HG03460 (cell line): ENCODE results near the gene HTRA3.

Experiments used
- ATAC-seq: cut with Tn5 transposase; IDR thresholded peaks from one replicate; pipeline ENCODE4 v1.9.1; 2021; ENCODE audit not compliant: unreplicated experiment

HTRA3 gene

GRCh38 chr4:8245884-8246833 lies 23.4 kb upstream of the HTRA3 start:
- ATAC-seq = no peak

- no peak for ATAC-seq
These were observed 22.3 kb upstream of the HTRA3 start for GRCh38 chr4:8247047-8247930.

GRCh38 chr4:8248091-8248490 lies 21.5 kb upstream of the HTRA3 start:
- ATAC-seq = no peak

- ATAC-seq = no peak
These were observed 19.3 kb upstream of the HTRA3 start for GRCh38 chr4:8250227-8250626.

- no peak for ATAC-seq
These were observed 18.9 kb upstream of the HTRA3 start for GRCh38 chr4:8250637-8251036.

GRCh38 chr4:8251110-8251883 lies 18.3 kb upstream of the HTRA3 start:
- ATAC-seq = no peak

GRCh38 chr4:8252301-8253173 lies 17.0 kb upstream of the HTRA3 start:
- no peak for ATAC-seq

- ATAC-seq = no peak
These were observed 15.5 kb upstream of the HTRA3 start for GRCh38 chr4:8254076-8254475.

- ATAC-seq = no peak
These were observed 13.7 kb upstream of the HTRA3 start for GRCh38 chr4:8255698-8256441.

GRCh38 chr4:8257854-8258253 lies 11.7 kb upstream of the HTRA3 start:
- ATAC-seq = no peak

GRCh38 chr4:8258552-8259212 lies 10.9 kb upstream of the HTRA3 start:
- ATAC-seq = no peak

- no peak for ATAC-seq
These were observed 9.7 kb upstream of the HTRA3 start for GRCh38 chr4:8259743-8260430.

GRCh38 chr4:8260656-8261111 lies 8.9 kb upstream of the HTRA3 start:
- no peak for ATAC-seq

GRCh38 chr4:8261851-8262535 lies 7.6 kb upstream of the HTRA3 start:
- ATAC-seq = no peak

- ATAC-seq = no peak
These were observed 6.8 kb upstream of the HTRA3 start for GRCh38 chr4:8262637-8263322.

- ATAC-seq = no peak
These were observed 6.2 kb upstream of the HTRA3 start for GRCh38 chr4:8263397-8263796.

- no peak for ATAC-seq
These were observed 5.4 kb upstream of the HTRA3 start for GRCh38 chr4:8264106-8264505.
